Thyroid gland (tissue), 4 donors: ENCODE results near the gene MEST.

Experiments used
- POLR2A ChIP-seq, 2 donors: fragments of 450-650 bp; IDR thresholded peaks; one replicate each; pipeline ENCODE4 v1.6.1; 2017; ENCODE audit warnings: antibody characterized with exemption in 2 of 2, mild to moderate bottlenecking in 2 of 2, moderate library complexity in 1 of 2
- TF ChIP-seq, protein P1 (sequence below), 6 experiments: fragments of 200-600 bp in 3 of 6; fragments of 450-650 bp in 3 of 6; sonication (generic) in 3 of 6; IDR thresholded peaks; one replicate each; pipeline ENCODE4 v1.5.1; 2016 to 2019; ENCODE audit warnings: antibody characterized with exemption in 6 of 6, mild to moderate bottlenecking in 2 of 6, inconsistent platforms in 1 of 6, moderate library complexity in 1 of 6

DNA sequence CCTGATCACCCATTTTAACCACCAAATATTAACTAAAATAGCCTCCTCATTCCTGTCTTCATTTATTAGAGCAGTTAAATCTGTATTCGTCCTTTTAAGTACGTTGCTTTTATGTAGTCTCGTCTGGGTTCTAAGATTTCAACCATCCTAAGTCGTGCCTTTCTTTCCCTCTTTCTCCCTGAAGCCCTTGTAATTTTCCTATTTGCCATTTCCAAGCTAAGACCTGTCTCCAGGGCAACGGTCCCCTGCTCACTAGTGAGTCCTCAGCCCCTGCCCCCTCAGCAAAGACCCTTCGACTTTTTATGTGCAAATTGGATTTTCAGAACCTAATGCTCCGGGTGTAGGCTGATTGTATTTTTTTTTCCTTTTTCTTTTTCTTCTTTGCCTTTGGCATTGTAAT lies 16.1 kb upstream of the MEST start:
- TF ChIP-seq, protein P1, sequence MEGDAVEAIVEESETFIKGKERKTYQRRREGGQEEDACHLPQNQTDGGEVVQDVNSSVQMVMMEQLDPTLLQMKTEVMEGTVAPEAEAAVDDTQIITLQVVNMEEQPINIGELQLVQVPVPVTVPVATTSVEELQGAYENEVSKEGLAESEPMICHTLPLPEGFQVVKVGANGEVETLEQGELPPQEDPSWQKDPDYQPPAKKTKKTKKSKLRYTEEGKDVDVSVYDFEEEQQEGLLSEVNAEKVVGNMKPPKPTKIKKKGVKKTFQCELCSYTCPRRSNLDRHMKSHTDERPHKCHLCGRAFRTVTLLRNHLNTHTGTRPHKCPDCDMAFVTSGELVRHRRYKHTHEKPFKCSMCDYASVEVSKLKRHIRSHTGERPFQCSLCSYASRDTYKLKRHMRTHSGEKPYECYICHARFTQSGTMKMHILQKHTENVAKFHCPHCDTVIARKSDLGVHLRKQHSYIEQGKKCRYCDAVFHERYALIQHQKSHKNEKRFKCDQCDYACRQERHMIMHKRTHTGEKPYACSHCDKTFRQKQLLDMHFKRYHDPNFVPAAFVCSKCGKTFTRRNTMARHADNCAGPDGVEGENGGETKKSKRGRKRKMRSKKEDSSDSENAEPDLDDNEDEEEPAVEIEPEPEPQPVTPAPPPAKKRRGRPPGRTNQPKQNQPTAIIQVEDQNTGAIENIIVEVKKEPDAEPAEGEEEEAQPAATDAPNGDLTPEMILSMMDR (IDR thresholded peaks at IDR 0.05) = no peak
- no peak for TF ChIP-seq POLR2A (IDR thresholded peaks at IDR 0.05)
